CD4-positive, alpha-beta T cell (primary cell): ENCODE results near the gene SLC9A8. TPM values are rescaled to one million over a fixed set of nuclear protein-coding genes. Genes with fewer than 3 reads are reported as not detected.

ENCODE experiments used
- ATAC-seq: fragments of 200-7000 bp; cut with Tn5 transposase; one replicate; pipeline ENCODE4 v1.10.0; 2022; ENCODE audit warnings: mild to moderate bottlenecking; ENCODE audit not compliant: poor library complexity
- CTCF ChIA-PET: fragments of 350-600 bp; sonication (Branson Sonifier 250); formaldehyde crosslinking; loops from one replicate; lab custom pipeline; 2021; ENCODE audit warnings: antibody characterized with exemption, inconsistent platforms; lab: Charles Lee
- POLR2A ChIA-PET: fragments of 350-600 bp; sonication (Branson Sonifier 250); formaldehyde crosslinking; loops from one replicate; lab custom pipeline; 2021; ENCODE audit warnings: antibody characterized with exemption, inconsistent platforms; lab: Charles Lee
- DNase-seq, 14 experiments: peaks; one replicate each; pipeline ENCODE4 v3.0.0-alpha.2; 2013 to 2020; ENCODE audit warnings: mixed read lengths in 2 of 14
- H3K27ac ChIP-seq, 2 donors: one replicate each; pipeline versions ENCODE4 v1.5.1 to v1.7.0; 2013; ENCODE audit warnings: low read length in 2 of 2, low read depth in 1 of 2, mild to moderate bottlenecking in 1 of 2
- H3K27me3 ChIP-seq, 2 experiments: 1 replicate in 1 of 2; 2 replicates in 1 of 2; pipeline versions ENCODE4 v1.6.1 to v1.7.0; 2013; ENCODE audit warnings: low read length in 2 of 2, control low read depth in 1 of 2, mild to moderate bottlenecking in 1 of 2, moderate library complexity in 1 of 2; ENCODE audit not compliant: insufficient read depth in 2 of 2, control insufficient read depth in 1 of 2
- H3K36me3 ChIP-seq: one replicate; pipeline ENCODE4 v1.6.1; 2013; ENCODE audit warnings: low read length, control low read depth; ENCODE audit not compliant: insufficient read depth
- H3K4me1 ChIP-seq: one replicate; pipeline ENCODE4 v1.6.1; 2013; ENCODE audit warnings: low read length, control low read depth; ENCODE audit not compliant: insufficient read depth
- H3K4me3 ChIP-seq: one replicate; pipeline ENCODE4 v1.5.1; 2013; ENCODE audit warnings: mild to moderate bottlenecking, low read length, moderate library complexity
- H3K9me3 ChIP-seq, 2 experiments: 1 replicate in 1 of 2; 2 replicates in 1 of 2; pipeline versions ENCODE4 v1.6.1 to v1.7.0; 2013; ENCODE audit warnings: low read length in 2 of 2, mild to moderate bottlenecking in 2 of 2, control low read depth in 1 of 2, moderate library complexity in 1 of 2; ENCODE audit not compliant: control insufficient read depth in 1 of 2, insufficient read depth in 1 of 2
- H3K27ac Mint-ChIP-seq: one replicate; pipeline ENCODE4 v1.8.0; 2020; ENCODE audit warnings: mixed read lengths
- H3K27me3 Mint-ChIP-seq: one replicate; pipeline ENCODE4 v1.8.0; 2021; ENCODE audit warnings: mixed read lengths
- H3K36me3 Mint-ChIP-seq: one replicate; pipeline ENCODE4 v1.8.0; 2021; ENCODE audit warnings: low read depth, mixed read lengths
- H3K4me1 Mint-ChIP-seq: one replicate; pipeline ENCODE4 v1.8.0; 2021; ENCODE audit warnings: low read depth, mixed read lengths
- H3K4me3 Mint-ChIP-seq: one replicate; pipeline ENCODE4 v1.8.0; 2020; ENCODE audit warnings: mild to moderate bottlenecking, mixed read lengths
- H3K9me3 Mint-ChIP-seq: one replicate; pipeline ENCODE4 v1.8.0; 2020; ENCODE audit warnings: mixed read lengths
- intact Hi-C, 2 experiments: fragments of 100-400 bp; cut with DNase I in 1 of 2; cut with micrococcal nuclease in 1 of 2; formaldehyde crosslinking; loops; one replicate each; pipeline versions ENCODE4 v1.15.1 to v1.9.0; 2023 to 2025; cut with DNase I, micrococcal nuclease
- total RNA-seq, 174 experiments: library from RNA in 2 of 174; stranded (reverse) in 2 of 174; gene quantifications; one replicate each; pipeline ENCODE4 v1.2.3 and lab custom pipeline; 2021 to 2026
- TF ChIP-seq, protein P1 (sequence below): fragments of 200-600 bp; IDR thresholded peaks from one replicate; pipeline ENCODE4 v1.8.0; 2022; ENCODE audit warnings: antibody characterized with exemption, mild to moderate bottlenecking

The SLC9A8 gene
- total RNA-seq, 2 experiments from 2014 or later = 29.5 to 30.2 TPM

DNA sequence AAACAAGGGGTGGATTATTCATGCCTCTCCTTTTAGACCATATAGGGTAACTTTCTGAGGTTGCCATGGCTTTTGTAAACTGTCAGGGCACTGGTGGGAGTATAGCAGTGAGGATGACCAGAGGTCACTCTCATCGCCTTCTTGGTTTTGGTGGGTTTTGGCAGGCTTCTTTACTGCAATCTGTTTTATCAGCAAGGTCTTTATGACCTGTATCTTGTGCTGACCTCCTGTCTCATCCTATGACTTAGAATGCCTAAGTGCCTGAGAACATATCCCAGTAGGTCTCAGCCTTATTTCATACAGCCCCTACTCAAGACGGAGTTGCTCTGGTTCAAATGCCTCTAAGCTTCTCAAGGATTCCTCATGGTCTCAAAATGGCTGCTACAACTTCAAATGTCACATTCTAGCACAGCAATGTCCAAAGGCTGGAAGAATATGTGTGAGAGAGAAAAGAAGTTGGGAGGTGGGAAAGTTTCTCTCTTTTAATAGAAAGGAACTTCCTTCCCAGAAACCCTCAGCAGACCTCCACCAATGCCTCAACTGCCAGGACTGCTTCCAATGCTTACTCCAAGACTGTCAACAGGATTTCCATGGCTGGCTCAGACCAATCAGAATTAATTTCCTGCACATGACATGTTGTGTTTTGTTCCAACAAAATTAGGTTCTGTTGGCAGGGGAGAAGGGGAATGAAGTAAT is 46.6 kb upstream of the SLC9A8 start:
- no peak overlapping the region for H3K27ac Mint-ChIP-seq
- Histone ChIP-seq H3K36me3 (no peaks in the 10 kb centered on the region), H3K9me3 (no peaks in the 10 kb centered on the region), H3K27me3 (peaks cover 38 to 40% of the 10 kb centered on the region in 2 experiments), H3K4me3 (no peak overlapping the region), H3K4me1 (peaks cover 30% of the 10 kb centered on the region), H3K27ac (no peak overlapping the region)
- POLR2A ChIA-PET = no interaction called here
- no peaks in the 10 kb centered on the region for H3K9me3 Mint-ChIP-seq
- H3K36me3 Mint-ChIP-seq = no peaks in the 10 kb centered on the region
- intact Hi-C loops = no loop called here
- DNase-seq (no peak), ATAC-seq (no peak)
- H3K4me1 Mint-ChIP-seq = peaks cover 33% of the 10 kb centered on the region
- H3K27me3 Mint-ChIP-seq = peaks cover 69% of the 10 kb centered on the region
- CTCF ChIA-PET = no interaction called here
- TF ChIP-seq, protein P1, sequence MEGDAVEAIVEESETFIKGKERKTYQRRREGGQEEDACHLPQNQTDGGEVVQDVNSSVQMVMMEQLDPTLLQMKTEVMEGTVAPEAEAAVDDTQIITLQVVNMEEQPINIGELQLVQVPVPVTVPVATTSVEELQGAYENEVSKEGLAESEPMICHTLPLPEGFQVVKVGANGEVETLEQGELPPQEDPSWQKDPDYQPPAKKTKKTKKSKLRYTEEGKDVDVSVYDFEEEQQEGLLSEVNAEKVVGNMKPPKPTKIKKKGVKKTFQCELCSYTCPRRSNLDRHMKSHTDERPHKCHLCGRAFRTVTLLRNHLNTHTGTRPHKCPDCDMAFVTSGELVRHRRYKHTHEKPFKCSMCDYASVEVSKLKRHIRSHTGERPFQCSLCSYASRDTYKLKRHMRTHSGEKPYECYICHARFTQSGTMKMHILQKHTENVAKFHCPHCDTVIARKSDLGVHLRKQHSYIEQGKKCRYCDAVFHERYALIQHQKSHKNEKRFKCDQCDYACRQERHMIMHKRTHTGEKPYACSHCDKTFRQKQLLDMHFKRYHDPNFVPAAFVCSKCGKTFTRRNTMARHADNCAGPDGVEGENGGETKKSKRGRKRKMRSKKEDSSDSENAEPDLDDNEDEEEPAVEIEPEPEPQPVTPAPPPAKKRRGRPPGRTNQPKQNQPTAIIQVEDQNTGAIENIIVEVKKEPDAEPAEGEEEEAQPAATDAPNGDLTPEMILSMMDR = no peak
- H3K4me3 Mint-ChIP-seq = no peak overlapping the region

DNA sequence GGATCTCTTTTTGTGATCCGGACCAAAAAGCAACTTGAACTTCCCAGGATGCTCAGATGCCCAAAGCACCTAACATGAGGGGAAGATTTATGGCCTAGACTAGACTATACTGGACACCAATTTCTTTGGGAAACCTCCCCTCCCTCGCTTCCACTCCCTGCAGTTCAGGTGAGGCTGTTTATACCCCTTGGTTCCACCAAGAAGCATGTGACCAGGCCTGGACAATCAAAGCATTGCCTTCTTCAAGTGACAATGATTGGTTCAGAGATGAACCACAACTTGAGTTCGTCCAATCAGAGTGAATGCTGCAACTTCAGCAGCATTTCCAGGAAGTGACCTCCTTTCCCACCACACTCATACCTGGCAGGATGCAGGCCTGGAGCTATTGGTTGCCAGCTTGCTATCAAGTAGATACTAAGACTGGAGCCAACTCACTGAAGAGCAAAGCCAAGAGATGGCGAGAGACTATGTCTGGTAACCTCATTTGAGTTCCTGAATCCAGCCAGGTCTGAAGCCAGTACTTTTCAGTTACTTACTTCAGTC is 45.6 kb upstream of the SLC9A8 start:
- peaks cover 34% of the 10 kb centered on the region for H3K4me1 Mint-ChIP-seq
- ATAC-seq (no peak), DNase-seq (peak in 1 of 14 experiments; percentile 21)
- Histone ChIP-seq H3K27me3 (peaks cover 40 to 48% of the 10 kb centered on the region in 2 experiments), H3K36me3 (no peaks in the 10 kb centered on the region), H3K9me3 (no peaks in the 10 kb centered on the region), H3K27ac (no peak overlapping the region), H3K4me3 (no peak overlapping the region), H3K4me1 (peaks cover 30% of the 10 kb centered on the region)
- H3K4me3 Mint-ChIP-seq = no peak overlapping the region
- TF ChIP-seq, protein P1 = no peak
- ChIA-PET POLR2A (no interaction called here), CTCF (no interaction called here)
- no peak overlapping the region for H3K27ac Mint-ChIP-seq
- intact Hi-C loops = no loop called here
- H3K9me3 Mint-ChIP-seq = no peaks in the 10 kb centered on the region
- H3K27me3 Mint-ChIP-seq = peaks cover 80% of the 10 kb centered on the region
- H3K36me3 Mint-ChIP-seq = no peaks in the 10 kb centered on the region

DNA sequence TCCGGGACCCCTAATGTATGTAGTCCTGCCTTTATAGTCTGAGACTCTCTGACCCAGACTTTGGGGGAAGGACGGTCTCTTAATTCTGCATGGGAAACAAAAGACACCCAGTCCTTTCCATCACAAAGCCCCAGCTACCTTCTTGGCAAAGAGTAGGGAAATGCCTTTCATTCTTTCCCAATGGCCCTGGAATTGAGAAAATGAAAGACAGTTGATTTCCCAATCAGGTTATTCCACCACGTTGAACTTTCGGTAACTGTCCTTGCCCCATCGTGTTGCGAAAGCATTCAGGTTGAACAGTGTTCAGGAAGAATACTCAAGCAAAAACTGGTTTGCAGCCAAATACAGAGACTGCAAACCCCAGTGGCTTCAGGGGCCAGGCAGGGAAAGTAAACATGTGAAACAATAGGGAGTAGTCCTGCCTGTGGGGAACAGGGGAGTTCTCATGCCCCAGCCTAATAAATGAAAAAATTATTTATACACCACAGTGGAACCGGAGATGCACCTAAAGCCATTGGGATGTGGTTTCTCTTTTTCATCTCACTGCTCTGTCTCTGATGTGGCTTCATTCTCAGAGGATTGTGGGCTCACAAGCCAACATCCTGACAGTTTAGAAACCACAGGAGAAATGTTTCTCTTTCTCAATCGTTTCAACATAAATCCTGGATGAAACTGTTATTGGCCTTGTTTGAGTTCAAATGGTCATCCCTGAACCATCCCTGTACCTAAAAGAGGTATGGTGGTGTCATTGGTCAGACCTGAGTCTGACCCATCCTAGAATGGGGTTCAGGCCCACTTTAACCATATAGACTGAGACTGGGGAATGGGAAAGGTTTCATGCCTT is 44.2 kb upstream of the SLC9A8 start:
- Histone ChIP-seq H3K36me3 (no peaks in the 10 kb centered on the region), H3K9me3 (no peaks in the 10 kb centered on the region), H3K27me3 (peaks cover 40 to 49% of the 10 kb centered on the region in 2 experiments), H3K4me1 (peaks cover 30% of the 10 kb centered on the region), H3K4me3 (no peak overlapping the region), H3K27ac (no peak overlapping the region)
- no peaks in the 10 kb centered on the region for H3K36me3 Mint-ChIP-seq
- H3K9me3 Mint-ChIP-seq = no peaks in the 10 kb centered on the region
- no peak overlapping the region for H3K27ac Mint-ChIP-seq
- DNase-seq (peak in 7 of 14 experiments; percentile 3 to 80 (median 25)), ATAC-seq (peak; percentile 77)
- intact Hi-C loops = no loop called here
- ChIA-PET CTCF (interaction anchor here (0.5 kb wide), 1 partner anchor 20 kb away, joined by 4 read pairs; no protein-coding TSS in a partner anchor), POLR2A (no interaction called here)
- peaks cover 78% of the 10 kb centered on the region for H3K27me3 Mint-ChIP-seq
- TF ChIP-seq, protein P1 = no peak
- peaks cover 34% of the 10 kb centered on the region for H3K4me1 Mint-ChIP-seq
- peak overlapping the region; percentile 1 for H3K4me3 Mint-ChIP-seq
